PC-9 (cell line): ENCODE data around the gene ZNRF1. TPM values are rescaled to one million over a fixed set of nuclear protein-coding genes. Genes with fewer than 3 reads are reported as not detected.

Experiments
- BruUV-seq: library from RNA; stranded (reverse); fragments of 400-500 nt; replicated peaks from 2 replicates; lab custom pipeline; 2021; lab: Mats Ljungman, UMichigan
- CTCF ChIA-PET: fragments of 300-600 bp; sonication (Branson Sonifier 250); formaldehyde crosslinking; loops from one replicate; lab custom pipeline; 2022; ENCODE audit warnings: antibody characterized with exemption; lab: Charles Lee
- POLR2A ChIA-PET: fragments of 300-600 bp; sonication (Branson Sonifier 250); formaldehyde crosslinking; loops from one replicate; lab custom pipeline; 2022; ENCODE audit warnings: antibody characterized with exemption; ENCODE audit not compliant: unreplicated experiment; lab: Charles Lee
- DNase-seq, 2 experiments: peaks; one replicate each; pipeline versions ENCODE4 v3.0.0 to v3.0.0-alpha.2; 2015 to 2022; ENCODE audit warnings: mixed read lengths in 1 of 2
- H2AFZ ChIP-seq: fragments of 200-600 bp; sonication (generic); 2 replicates; pipeline ENCODE4 v1.8.1; 2017; ENCODE audit warnings: antibody characterized with exemption
- H3F3A ChIP-seq: fragments of 200-600 bp; sonication (generic); 2 replicates; pipeline ENCODE4 v1.8.1; 2017; ENCODE audit warnings: antibody characterized with exemption, mild to moderate bottlenecking, low read depth; ENCODE audit not compliant: insufficient read depth
- H3K27ac ChIP-seq: fragments of 200-600 bp; sonication (generic); 2 replicates; pipeline ENCODE4 v1.6.1; 2016; ENCODE audit warnings: mixed run types
- H3K27me3 ChIP-seq: fragments of 200-600 bp; sonication (generic); 2 replicates; pipeline ENCODE4 v1.6.1; 2016; ENCODE audit warnings: low read depth, mixed run types; ENCODE audit not compliant: insufficient read depth
- H3K36me3 ChIP-seq: fragments of 200-600 bp; sonication (generic); 2 replicates; pipeline ENCODE4 v1.6.1; 2016; ENCODE audit warnings: low read depth, mixed run types
- H3K4me1 ChIP-seq: fragments of 200-600 bp; sonication (generic); replicated peaks from 2 replicates; pipeline ENCODE4 v1.6.1; 2016; ENCODE audit warnings: mixed run types; ENCODE audit not compliant: insufficient read depth
- H3K4me2 ChIP-seq: fragments of 200-600 bp; sonication (generic); 2 replicates; pipeline ENCODE4 v1.6.1; 2017; ENCODE audit warnings: mixed run types
- H3K4me3 ChIP-seq: fragments of 200-600 bp; sonication (generic); 2 replicates; pipeline ENCODE4 v1.6.1; 2016; ENCODE audit warnings: mixed run types
- H3K79me2 ChIP-seq: fragments of 200-600 bp; sonication (generic); 2 replicates; pipeline ENCODE4 v1.6.1; 2017; ENCODE audit warnings: low read depth, mixed run types
- H3K9me2 ChIP-seq: fragments of 200-600 bp; sonication (generic); 2 replicates; pipeline ENCODE4 v1.8.1; 2017; ENCODE audit warnings: mild to moderate bottlenecking; ENCODE audit not compliant: insufficient read depth
- H3K9me3 ChIP-seq: fragments of 200-600 bp; sonication (generic); 2 replicates; pipeline ENCODE4 v1.8.1; 2016; ENCODE audit warnings: low read depth; ENCODE audit not compliant: insufficient read depth
- H4K20me1 ChIP-seq: fragments of 200-600 bp; sonication (generic); 2 replicates; pipeline ENCODE4 v1.8.1; 2017; ENCODE audit not compliant: insufficient read depth
- CTCF ChIP-seq: fragments of 200-600 bp; sonication (generic); conservative IDR thresholded peaks from 2 replicates; pipeline ENCODE4 v1.6.1; 2017; ENCODE audit warnings: mixed run types, antibody characterized with exemption, mild to moderate bottlenecking, moderate library complexity
- EZH2 ChIP-seq: fragments of 200-600 bp; sonication (generic); IDR thresholded peaks from 2 replicates; pipeline ENCODE4 v1.8.0; 2017; ENCODE audit warnings: antibody characterized with exemption, low read depth
- intact Hi-C: fragments of 100-400 bp; cut with micrococcal nuclease; formaldehyde crosslinking; loops from one replicate; pipeline ENCODE4 v1.10.0; 2022; ENCODE audit not compliant: unreplicated experiment
- total RNA-seq: library from RNA; stranded (reverse); gene quantifications from 2 replicates; pipeline ENCODE4 v1.2.3, GENCODE V29; 2021

The ZNRF1 gene
- total RNA-seq, 1 experiment from 2014 or later, result 64.4 TPM

- Histone ChIP-seq H3K4me1 (peaks cover 8% of the 10 kb centered on the region), H3K4me3 (no peak overlapping the region), H3K9me3 (no peaks in the 10 kb centered on the region), H4K20me1 (peaks cover 16% of the 10 kb centered on the region; the same call in 1 of the 2 replicates), H3K79me2 (peaks cover 94% of the 10 kb centered on the region), H3K36me3 (no peaks in the 10 kb centered on the region), H3K27ac (no peak overlapping the region), H3K4me2 (no peak overlapping the region), H3K27me3 (no peaks in the 10 kb centered on the region), H3F3A (0 out of 2 replicates have a peak, but pooled peaks cover 4% of the 10 kb centered on the region), H2AFZ (no peak overlapping the region), H3K9me2 (no peaks in the 10 kb centered on the region)
- BruUV-seq, result no TSS peak
- ChIA-PET CTCF (interaction anchor here (0.7 kb wide), 1 partner anchor 10 kb away, joined by 12 read pairs; no protein-coding TSS in a partner anchor), POLR2A (no interaction called here)
- no peak for DNase-seq
- intact Hi-C loops, result no loop called here
- no peak for TF ChIP-seq CTCF
- TF ChIP-seq EZH2, result no peak
Measured at GRCh38 chr16:75078886-75079285, 80.1 kb downstream of the ZNRF1 start.

DNA sequence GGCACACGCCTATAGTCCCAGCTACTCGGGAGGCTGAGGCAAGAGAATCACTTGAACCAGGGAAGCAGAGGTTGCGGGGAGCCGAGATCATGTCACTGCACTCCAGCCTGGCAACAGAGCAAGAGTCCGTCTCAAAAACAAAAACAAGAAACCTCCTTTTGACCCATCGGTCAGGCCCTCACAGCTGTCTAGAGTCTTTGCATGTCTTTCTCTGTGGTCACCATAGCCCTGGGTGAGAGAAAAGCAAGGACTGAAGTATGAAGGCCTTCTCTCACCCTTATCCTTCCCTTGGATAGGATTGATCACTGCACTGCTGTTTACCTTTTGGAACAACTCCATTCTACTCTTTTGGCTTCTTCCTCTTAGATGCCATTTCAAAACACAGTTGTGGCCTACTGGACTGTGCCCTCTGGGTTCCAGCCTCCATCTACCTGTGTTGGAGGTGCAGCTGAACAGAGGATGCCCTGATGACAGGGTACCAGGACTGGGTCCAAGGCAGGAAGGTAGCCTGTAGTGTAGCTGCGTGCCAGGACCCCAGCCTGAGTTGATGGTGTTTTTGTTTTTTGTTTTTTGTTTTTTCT lies 80.6 kb downstream of the ZNRF1 start:
- H3K9me2 ChIP-seq, result no peaks in the 10 kb centered on the region
- H4K20me1 ChIP-seq, result peaks cover 16% of the 10 kb centered on the region; the same call in 1 of the 2 replicates
- H3K27me3 ChIP-seq, result no peaks in the 10 kb centered on the region
- 0 out of 2 replicates have a peak, but pooled peaks cover 4% of the 10 kb centered on the region for H3F3A ChIP-seq
- DNase-seq, result no peak
- ChIA-PET CTCF (no interaction called here), POLR2A (no interaction called here)
- H3K36me3 ChIP-seq, result no peaks in the 10 kb centered on the region
- intact Hi-C loops, result no loop called here
- no peaks in the 10 kb centered on the region for H3K9me3 ChIP-seq
- H2AFZ ChIP-seq, result no peak overlapping the region
- H3K4me2 ChIP-seq, result no peak overlapping the region
- no peak for TF ChIP-seq EZH2
- H3K79me2 ChIP-seq, result peaks cover 94% of the 10 kb centered on the region
- BruUV-seq, result no TSS peak
- peaks cover 8% of the 10 kb centered on the region for H3K4me1 ChIP-seq
- no peak overlapping the region for H3K27ac ChIP-seq
- H3K4me3 ChIP-seq, result no peak overlapping the region

GRCh38 chr16:75080205-75081029 lies 81.6 kb downstream of the ZNRF1 start:
- H4K20me1 ChIP-seq, result peaks cover 16% of the 10 kb centered on the region; the same call in 1 of the 2 replicates
- CTCF ChIA-PET, result no interaction called here
- POLR2A ChIA-PET, result no interaction called here

More at GRCh38 chr16:75080205-75081029, 81.6 kb downstream of the ZNRF1 start:
- Histone ChIP-seq H3K9me2 (no peaks in the 10 kb centered on the region), H3K27me3 (no peaks in the 10 kb centered on the region), H3K4me3 (no peak overlapping the region), H3K4me2 (no peak overlapping the region), H3K36me3 (no peaks in the 10 kb centered on the region), H3F3A (0 out of 2 replicates have a peak, but pooled peaks cover 7% of the 10 kb centered on the region), H3K9me3 (no peaks in the 10 kb centered on the region), H3K79me2 (peaks cover 98% of the 10 kb centered on the region), H3K4me1 (peaks cover 8% of the 10 kb centered on the region), H2AFZ (no peak overlapping the region), H3K27ac (no peak overlapping the region)
- intact Hi-C loops, result no loop called here
- no peak for DNase-seq
- no peak for TF ChIP-seq EZH2
- BruUV-seq, result no TSS peak
